SK-N-SH (cell line): Measurements from ENCODE around the gene GRIK3. TPM values are rescaled to one million over a fixed set of nuclear protein-coding genes. Genes with fewer than 3 reads are reported as not detected.

Experiments
- CTCF ChIA-PET: fragments of 300-600, 350-600 bp; formaldehyde crosslinking; extraction: SDS; loops from one replicate; lab custom pipeline; 2021; lab: Yijun Ruan, JAX
- POLR2A ChIA-PET: fragments of 350-600 bp; sonication (Branson Sonifier 250); formaldehyde crosslinking; extraction: SDS; loops from one replicate; lab custom pipeline; 2020; ENCODE audit warnings: antibody characterized with exemption, inconsistent platforms; lab: Yijun Ruan, JAX
- DNase-seq: peaks from one replicate; pipeline ENCODE4 v3.0.0; 2012
- H2AFZ ChIP-seq: fragments of 200-600 bp; sonication (generic); 2 replicates; pipeline ENCODE4 v1.8.1; 2016; ENCODE audit warnings: antibody characterized with exemption, mild to moderate bottlenecking, low read depth
- H3F3A ChIP-seq: fragments of 200-600 bp; sonication (generic); replicated peaks from 2 replicates; pipeline ENCODE3; 2016; ENCODE audit warnings: antibody characterized with exemption, mild to moderate bottlenecking; ENCODE audit not compliant: insufficient read depth
- H3K27ac ChIP-seq, 2 experiments: fragments of 200-500 bp in 1 of 2; fragments of 200-600 bp in 1 of 2; sonication (Bioruptor generic) in 1 of 2; sonication (generic), shearing (Covaris generic) in 1 of 2; 2 replicates each; pipeline versions ENCODE4 v1.5.1 to v1.6.1; 2014 to 2016; ENCODE audit warnings: low read depth in 2 of 2, inconsistent platforms in 1 of 2, low read length in 1 of 2, mild to moderate bottlenecking in 1 of 2, mixed read lengths in 1 of 2
- H3K27me3 ChIP-seq: fragments of 200-600 bp; sonication (generic), shearing (Covaris generic); 2 replicates; pipeline ENCODE4 v1.6.1; 2016; ENCODE audit warnings: mixed run types; ENCODE audit not compliant: insufficient read depth
- H3K36me3 ChIP-seq, 2 experiments: fragments of 200-500 bp in 1 of 2; fragments of 200-600 bp in 1 of 2; sonication (Bioruptor generic) in 1 of 2; sonication (generic) in 1 of 2; replicated peaks in 1 of 2; 2 replicates each; pipeline versions ENCODE3 to v1.5.1; 2014 to 2016; ENCODE audit warnings: low read length in 1 of 2, mild to moderate bottlenecking in 1 of 2; ENCODE audit not compliant: insufficient read depth in 2 of 2, control insufficient read depth in 1 of 2
- H3K4me1 ChIP-seq, 2 experiments: fragments of 200-500 bp in 1 of 2; fragments of 200-600 bp in 1 of 2; sonication (Bioruptor generic) in 1 of 2; sonication (generic), shearing (Covaris generic) in 1 of 2; 2 replicates each; pipeline versions ENCODE4 v1.5.1 to v1.6.1; 2014 to 2016; ENCODE audit warnings: low read depth in 1 of 2, low read length in 1 of 2, mixed run types in 1 of 2; ENCODE audit not compliant: insufficient read depth in 2 of 2, control insufficient read depth in 1 of 2
- H3K4me2 ChIP-seq: fragments of 200-600 bp; sonication (generic), shearing (Covaris generic); 2 replicates; pipeline ENCODE4 v1.6.1; 2017; ENCODE audit warnings: mixed run types
- H3K4me3 ChIP-seq, 2 experiments: fragments of 200-500 bp in 1 of 2; fragments of 200-600 bp in 1 of 2; sonication (Bioruptor generic) in 1 of 2; sonication (generic), shearing (Covaris generic) in 1 of 2; 2 replicates each; pipeline versions ENCODE4 v1.5.1 to v1.8.1; 2014 to 2016; ENCODE audit warnings: low read depth in 2 of 2, inconsistent platforms in 1 of 2, low read length in 1 of 2, mild to moderate bottlenecking in 1 of 2, mixed read lengths in 1 of 2, moderate library complexity in 1 of 2
- H3K79me2 ChIP-seq: fragments of 200-600 bp; sonication (generic); 2 replicates; pipeline ENCODE4 v1.8.1; 2017; ENCODE audit warnings: mild to moderate bottlenecking; ENCODE audit not compliant: insufficient read depth
- H3K9ac ChIP-seq: fragments of 200-600 bp; sonication (generic); 2 replicates; pipeline ENCODE4 v1.6.1; 2017; ENCODE audit warnings: mixed run types
- H3K9me2 ChIP-seq: fragments of 200-600 bp; sonication (generic); 2 replicates; pipeline ENCODE4 v1.6.1; 2017; ENCODE audit warnings: mixed run types
- H3K9me3 ChIP-seq: fragments of 200-600 bp; sonication (generic); 2 replicates; pipeline ENCODE4 v1.6.1; 2017; ENCODE audit warnings: mixed run types, mild to moderate bottlenecking, moderate library complexity
- H4K20me1 ChIP-seq: fragments of 200-600 bp; sonication (generic); 2 replicates; pipeline ENCODE4 v1.6.1; 2017; ENCODE audit warnings: mild to moderate bottlenecking, mixed run types; ENCODE audit not compliant: insufficient read depth
- CHD2 ChIP-seq: fragments of 150-350 bp; IDR thresholded peaks from 2 replicates; pipeline ENCODE4 v1.6.1; 2018; ENCODE audit warnings: low read length; ENCODE audit not compliant: partially characterized antibody
- FOXJ3 ChIP-seq: sonication (generic); formaldehyde crosslinking; IDR thresholded peaks from 2 replicates; pipeline ENCODE4 v1.5.1; 2020; ENCODE audit warnings: mild to moderate bottlenecking, missing genetic modification reagents
- GABPA ChIP-seq: IDR thresholded peaks from 2 replicates; pipeline ENCODE4 v1.4.0; 2012; ENCODE audit warnings: low read depth, mild to moderate bottlenecking
- JUND ChIP-seq: IDR thresholded peaks from 2 replicates; pipeline ENCODE4 v1.4.0; 2012
- NRF1 ChIP-seq: IDR thresholded peaks from 2 replicates; pipeline ENCODE4 v1.6.1; 2012; ENCODE audit warnings: low read depth, mild to moderate bottlenecking, low read length
- RCOR1 ChIP-seq: fragments of 150-350 bp; IDR thresholded peaks from 2 replicates; pipeline ENCODE4 v1.6.1; 2017; ENCODE audit warnings: antibody characterized with exemption, low read length
- RFX5 ChIP-seq: IDR thresholded peaks from 2 replicates; pipeline ENCODE4 v1.6.1; 2012; ENCODE audit warnings: mild to moderate bottlenecking, improper control_type of control experiment, low read length
- SIN3A ChIP-seq: IDR thresholded peaks from 2 replicates; pipeline ENCODE4 v1.6.1; 2012; ENCODE audit warnings: low read depth, mild to moderate bottlenecking, low read length, moderate library complexity, borderline replicate concordance
- YY1 ChIP-seq: IDR thresholded peaks from 2 replicates; pipeline ENCODE4 v1.4.0; 2012; ENCODE audit warnings: low read depth, mild to moderate bottlenecking
- WGBS: methylation state at CpG from one replicate; pipeline ENCODE4 v1.1.6; 2017; ENCODE audit warnings: low lambda C conversion rate; 5-methylcytosine and 5-hydroxymethylcytosine counted together
- polyA plus RNA-seq, 3 experiments: library from polyadenylated mRNA; depleted of rRNA; stranded (reverse); fragments of >200 nt; gene quantifications; 2 replicates each; pipeline ENCODE4 v1.2.3, GENCODE V29; 2012
- TF ChIP-seq, protein P1 (sequence below): IDR thresholded peaks from 2 replicates; pipeline ENCODE4 v1.6.1; 2012; ENCODE audit warnings: mild to moderate bottlenecking, low read depth, low read length, moderate library complexity

Gene GRIK3
- polyA plus RNA-seq, 1 of the 3 experiments (the other 2 are of a cell fraction) = not detected

- TF ChIP-seq NRF1 (no peak), RFX5 (no peak), RCOR1 (no peak), FOXJ3 (CRISPR knock-in tag) (no peak), JUND (no peak), GABPA (no peak), SIN3A (no peak), YY1 (no peak)
- TF ChIP-seq, protein P1, sequence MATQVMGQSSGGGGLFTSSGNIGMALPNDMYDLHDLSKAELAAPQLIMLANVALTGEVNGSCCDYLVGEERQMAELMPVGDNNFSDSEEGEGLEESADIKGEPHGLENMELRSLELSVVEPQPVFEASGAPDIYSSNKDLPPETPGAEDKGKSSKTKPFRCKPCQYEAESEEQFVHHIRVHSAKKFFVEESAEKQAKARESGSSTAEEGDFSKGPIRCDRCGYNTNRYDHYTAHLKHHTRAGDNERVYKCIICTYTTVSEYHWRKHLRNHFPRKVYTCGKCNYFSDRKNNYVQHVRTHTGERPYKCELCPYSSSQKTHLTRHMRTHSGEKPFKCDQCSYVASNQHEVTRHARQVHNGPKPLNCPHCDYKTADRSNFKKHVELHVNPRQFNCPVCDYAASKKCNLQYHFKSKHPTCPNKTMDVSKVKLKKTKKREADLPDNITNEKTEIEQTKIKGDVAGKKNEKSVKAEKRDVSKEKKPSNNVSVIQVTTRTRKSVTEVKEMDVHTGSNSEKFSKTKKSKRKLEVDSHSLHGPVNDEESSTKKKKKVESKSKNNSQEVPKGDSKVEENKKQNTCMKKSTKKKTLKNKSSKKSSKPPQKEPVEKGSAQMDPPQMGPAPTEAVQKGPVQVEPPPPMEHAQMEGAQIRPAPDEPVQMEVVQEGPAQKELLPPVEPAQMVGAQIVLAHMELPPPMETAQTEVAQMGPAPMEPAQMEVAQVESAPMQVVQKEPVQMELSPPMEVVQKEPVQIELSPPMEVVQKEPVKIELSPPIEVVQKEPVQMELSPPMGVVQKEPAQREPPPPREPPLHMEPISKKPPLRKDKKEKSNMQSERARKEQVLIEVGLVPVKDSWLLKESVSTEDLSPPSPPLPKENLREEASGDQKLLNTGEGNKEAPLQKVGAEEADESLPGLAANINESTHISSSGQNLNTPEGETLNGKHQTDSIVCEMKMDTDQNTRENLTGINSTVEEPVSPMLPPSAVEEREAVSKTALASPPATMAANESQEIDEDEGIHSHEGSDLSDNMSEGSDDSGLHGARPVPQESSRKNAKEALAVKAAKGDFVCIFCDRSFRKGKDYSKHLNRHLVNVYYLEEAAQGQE = no peak
- TF ChIP-seq, all 33 proteins: peak for 0
- DNase-seq = peak; percentile 68
- WGBS = 0% methylated on average over 1 of the region's 2 CpGs
- no peak overlapping the region for H3K4me3 ChIP-seq
- no peaks in the 10 kb centered on the region for H3K9me2 ChIP-seq
- H3K27ac ChIP-seq = no peak overlapping the region
- H4K20me1 ChIP-seq = no peaks in the 10 kb centered on the region
- H3K9me3 ChIP-seq = no peaks in the 10 kb centered on the region
- ChIA-PET POLR2A (interaction anchor here (0.6 kb wide), 1 partner anchor 135 kb away, joined by 4 read pairs; no protein-coding TSS in a partner anchor), CTCF (interaction anchor here (0.7 to 2.8 kb wide), 5 partner anchors 10 to 495 kb away, joined by 3 to 13 read pairs (median 9); no protein-coding TSS in a partner anchor)
- H3K79me2 ChIP-seq = no peaks in the 10 kb centered on the region
- no peaks in the 10 kb centered on the region for H3K36me3 ChIP-seq
- no peak overlapping the region for H3K4me2 ChIP-seq
- no peaks in the 10 kb centered on the region for H3K27me3 ChIP-seq
- H3F3A ChIP-seq = no peaks in the 10 kb centered on the region
- peaks cover 0 to 8% of the 10 kb centered on the region in 2 experiments; a peak in 1 of 4 replicates for H3K4me1 ChIP-seq
- no peak overlapping the region for H2AFZ ChIP-seq
- no peak overlapping the region for H3K9ac ChIP-seq
Observed at GRCh38 chr1:36847761-36848160, 186.6 kb downstream of the GRIK3 start.

- CTCF ChIA-PET = interaction anchor here (0.7 to 2.8 kb wide), 5 partner anchors 10 to 587 kb away, joined by 3 to 13 read pairs (median 9); no protein-coding TSS in a partner anchor
- POLR2A ChIA-PET = interaction anchor here (0.6 kb wide), 1 partner anchor 135 kb away, joined by 4 read pairs; no protein-coding TSS in a partner anchor
- H3K4me3 ChIP-seq = no peak overlapping the region
Observed at GRCh38 chr1:36847186-36847585, 187.1 kb downstream of the GRIK3 start.

More at GRCh38 chr1:36847186-36847585, 187.1 kb downstream of the GRIK3 start:
- no peak overlapping the region for H2AFZ ChIP-seq
- 18% methylated on average over 1 of the region's 1 CpG for WGBS
- no peak overlapping the region for H3K9ac ChIP-seq
- peaks cover 0 to 8% of the 10 kb centered on the region in 2 experiments; a peak in 1 of 4 replicates for H3K4me1 ChIP-seq
- no peaks in the 10 kb centered on the region for H3K9me3 ChIP-seq
- no peaks in the 10 kb centered on the region for H4K20me1 ChIP-seq
- H3K27ac ChIP-seq = no peak overlapping the region
- DNase-seq = no peak
- no peaks in the 10 kb centered on the region for H3F3A ChIP-seq
- no peaks in the 10 kb centered on the region for H3K27me3 ChIP-seq
- no peaks in the 10 kb centered on the region for H3K36me3 ChIP-seq
- no peak overlapping the region for H3K4me2 ChIP-seq
- H3K9me2 ChIP-seq = no peaks in the 10 kb centered on the region
- TF ChIP-seq SIN3A (no peak), CHD2 (no peak), FOXJ3 (CRISPR knock-in tag) (no peak)
- H3K79me2 ChIP-seq = no peaks in the 10 kb centered on the region
